NCI-H82 treated with DMSO at 0.1 percent for 48 hours (cell line): ENCODE data around the gene DLG2.
"Not testable (repeated sequence)": the region's sequence is repeated elsewhere in the genome, so short reads cannot be mapped to it uniquely, and the experiment has no call there.

Experiments
- DNase-seq: peaks from one replicate; lab custom pipeline; 2025; ENCODE audit not compliant: unreplicated experiment; lab: John Stamatoyannopoulos, UW

DLG2 gene

DNA sequence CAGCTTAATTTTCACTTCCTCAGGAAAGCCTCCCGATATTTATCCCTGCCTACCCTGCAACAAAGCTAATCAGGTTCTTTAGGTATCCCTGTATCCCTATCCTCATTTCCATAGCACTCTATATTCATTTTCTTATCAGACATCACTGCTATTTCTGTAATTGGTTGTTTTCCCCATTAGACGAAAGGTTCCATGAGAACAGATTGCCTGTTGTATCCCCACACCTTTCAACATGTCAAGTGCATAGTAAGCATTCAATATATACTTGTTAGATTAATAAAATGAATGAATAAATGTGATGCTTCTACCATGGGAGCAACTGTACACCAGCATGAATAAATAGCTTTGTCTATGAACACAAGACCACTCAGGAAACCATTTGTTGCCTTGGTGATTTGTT is 499.8 kb downstream of the DLG2 start:
- no peak for DNase-seq

DNA sequence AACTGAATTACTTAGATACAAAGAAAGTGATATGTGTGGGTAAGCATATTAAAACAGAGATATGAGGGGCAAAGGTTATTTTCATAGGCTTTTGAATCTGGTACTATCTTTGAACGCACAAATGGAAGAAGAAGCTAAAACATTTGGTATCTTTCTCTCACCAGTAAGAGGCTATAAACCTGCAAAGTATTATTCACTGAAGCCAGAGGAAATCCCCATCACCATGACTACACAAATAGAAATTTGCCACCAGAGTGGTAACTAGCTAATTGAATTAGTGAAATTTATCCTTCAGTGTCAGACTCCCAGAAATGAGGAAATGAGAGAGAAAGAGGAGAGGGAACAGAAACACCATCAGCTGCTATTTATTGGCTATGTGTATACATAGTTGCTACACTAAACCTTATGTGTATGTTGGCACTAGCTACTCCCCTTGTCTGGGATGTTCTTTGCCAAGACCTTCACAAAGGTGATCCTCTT is 503.4 kb downstream of the DLG2 start:
- DNase-seq, result no peak

DNA sequence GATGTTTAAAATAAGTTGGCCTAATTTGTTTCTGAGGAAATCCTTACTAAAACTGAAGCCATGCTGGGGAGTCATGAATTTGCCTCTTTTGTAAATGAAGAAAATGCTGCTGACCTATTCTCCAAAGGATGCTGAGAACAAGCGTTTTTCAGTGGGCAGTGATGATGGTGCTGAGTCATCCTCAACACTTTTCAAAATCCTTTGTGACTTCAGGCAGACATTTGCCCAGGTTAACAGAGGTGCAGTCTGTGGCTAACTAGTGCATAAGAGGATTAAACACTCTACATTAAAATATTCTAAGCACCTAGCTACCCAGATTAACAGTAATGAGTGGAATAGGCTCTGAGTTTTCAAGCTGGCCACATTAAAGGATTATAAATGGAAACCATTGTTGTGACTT is 509.0 kb downstream of the DLG2 start:
- DNase-seq, result peak; percentile 91

DNA sequence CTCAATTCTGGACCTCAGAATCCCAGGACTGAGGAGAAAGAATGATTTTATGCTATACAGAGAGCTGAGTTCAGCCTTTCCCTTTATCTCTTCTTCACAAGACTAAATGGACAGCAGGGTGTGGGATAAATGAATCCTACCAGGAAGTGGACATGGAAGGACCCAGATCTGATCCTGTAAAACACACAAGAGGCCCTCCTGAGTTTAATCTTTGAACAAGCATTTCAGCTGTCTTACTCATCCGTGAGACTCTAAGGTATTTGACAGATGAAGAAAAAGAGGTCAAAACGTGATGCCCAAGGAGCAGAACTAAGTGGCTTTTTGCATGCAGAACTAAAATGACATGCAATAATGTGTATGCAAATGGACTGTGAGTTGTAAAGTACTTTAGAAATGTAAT is 511.3 kb downstream of the DLG2 start:
- DNase-seq, result no peak

- no peak for DNase-seq
Observed at GRCh38 chr11:85114786-85115185, 512.4 kb downstream of the DLG2 start.

- not testable (repeated sequence) for DNase-seq
Observed at GRCh38 chr11:85110246-85110645, 516.9 kb downstream of the DLG2 start.

DNA sequence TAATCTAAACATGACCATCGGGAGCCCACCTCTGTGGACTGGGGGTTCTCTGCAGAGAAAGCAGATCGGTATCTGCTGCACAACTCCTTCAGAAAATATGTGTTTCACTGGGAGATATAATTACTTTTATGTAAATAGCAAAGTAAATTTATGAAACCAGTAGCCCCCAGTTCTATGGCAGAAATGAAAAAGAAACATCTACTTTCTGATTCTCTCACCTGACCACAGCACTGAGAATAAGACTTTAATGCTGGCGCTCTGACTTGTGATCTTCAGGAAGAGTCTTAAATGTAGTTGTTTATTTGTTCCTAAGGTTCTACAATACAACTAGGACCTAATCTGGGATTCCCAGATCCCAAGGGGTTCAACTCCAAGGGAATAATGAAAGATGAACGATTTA is 518.0 kb downstream of the DLG2 start:
- DNase-seq, result no peak

DNA sequence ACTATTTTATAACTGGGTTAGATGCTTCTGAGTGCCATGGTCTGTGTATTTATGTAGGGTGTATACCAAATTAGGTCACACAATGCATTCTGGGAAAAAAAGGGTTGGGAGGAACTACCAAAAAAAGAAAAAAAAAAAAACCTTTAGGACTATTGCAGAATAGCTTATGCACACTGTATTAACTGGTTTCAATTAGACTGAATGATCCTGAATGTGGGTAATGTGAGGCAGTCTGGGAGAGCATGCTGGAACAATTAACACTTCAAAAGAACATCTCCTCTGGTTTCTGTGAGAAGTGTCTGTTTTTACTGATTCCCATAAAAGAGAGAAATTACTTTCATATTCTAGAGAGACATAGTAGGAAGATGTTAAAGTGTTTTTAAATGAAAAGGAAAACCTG is 521.3 kb downstream of the DLG2 start:
- no peak for DNase-seq

GRCh38 chr11:85099522-85099921 is 527.6 kb downstream of the DLG2 start:
- DNase-seq, result no peak

DNA sequence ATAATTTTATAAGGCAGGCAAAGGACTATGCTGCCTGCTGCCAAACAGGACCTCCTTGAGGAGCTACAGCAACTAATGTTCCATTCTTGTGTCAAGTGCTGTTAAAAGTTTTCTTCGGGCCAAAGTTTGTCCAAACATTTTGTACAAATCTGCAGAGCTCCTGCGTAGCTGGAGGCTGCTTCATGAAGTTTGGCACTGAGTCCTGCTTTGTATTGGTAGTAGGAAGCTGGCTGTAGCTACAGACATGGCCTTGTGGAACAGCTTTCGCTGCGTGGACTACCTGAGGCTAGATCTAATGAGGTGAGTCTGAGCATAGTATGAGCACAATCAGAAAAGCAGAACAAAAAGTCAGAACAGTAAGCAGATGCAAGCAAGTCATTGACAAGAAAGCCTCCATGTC is 528.1 kb downstream of the DLG2 start:
- no peak for DNase-seq

GRCh38 chr11:85096939-85097338 is 530.2 kb downstream of the DLG2 start:
- DNase-seq, result no peak

GRCh38 chr11:85095239-85095638 is 531.9 kb downstream of the DLG2 start:
- no peak for DNase-seq

DNA sequence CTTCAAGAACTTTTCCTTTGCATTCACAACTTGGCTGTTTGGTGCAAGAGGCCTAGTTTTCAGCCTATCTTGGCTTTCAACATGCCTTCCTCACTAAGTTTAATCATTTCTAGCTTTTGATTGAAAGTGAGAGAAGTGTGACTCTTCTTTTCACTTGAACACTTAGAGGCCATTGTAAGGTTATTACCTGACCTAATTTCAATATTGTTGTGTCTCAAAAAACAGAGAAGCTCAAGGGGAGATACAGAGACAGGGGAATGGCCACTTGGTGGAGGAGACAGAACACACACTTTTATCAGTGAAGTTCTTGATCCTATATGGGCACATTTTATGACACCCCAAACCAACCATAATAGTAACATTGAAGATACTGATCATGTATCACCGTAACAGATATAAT is 532.3 kb downstream of the DLG2 start:
- no peak for DNase-seq

DNA sequence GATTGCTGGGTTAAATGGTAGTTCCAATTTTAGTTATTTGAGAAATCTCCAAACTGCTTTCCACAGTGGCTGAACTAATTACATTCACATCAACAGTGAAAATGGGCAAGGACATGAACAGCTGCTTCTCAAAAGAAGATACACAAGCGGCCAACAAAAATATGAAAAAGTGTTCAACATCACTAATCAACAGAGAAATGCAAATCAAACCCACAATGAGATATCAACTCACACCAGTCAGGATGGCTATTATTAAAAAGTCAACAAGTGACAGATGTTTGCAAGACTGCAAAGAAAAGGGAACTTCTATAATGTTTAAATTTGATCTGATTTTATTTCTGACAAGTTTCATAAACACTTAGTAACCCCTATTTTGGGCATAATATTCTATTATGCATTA is 537.5 kb downstream of the DLG2 start:
- no peak for DNase-seq

DNA sequence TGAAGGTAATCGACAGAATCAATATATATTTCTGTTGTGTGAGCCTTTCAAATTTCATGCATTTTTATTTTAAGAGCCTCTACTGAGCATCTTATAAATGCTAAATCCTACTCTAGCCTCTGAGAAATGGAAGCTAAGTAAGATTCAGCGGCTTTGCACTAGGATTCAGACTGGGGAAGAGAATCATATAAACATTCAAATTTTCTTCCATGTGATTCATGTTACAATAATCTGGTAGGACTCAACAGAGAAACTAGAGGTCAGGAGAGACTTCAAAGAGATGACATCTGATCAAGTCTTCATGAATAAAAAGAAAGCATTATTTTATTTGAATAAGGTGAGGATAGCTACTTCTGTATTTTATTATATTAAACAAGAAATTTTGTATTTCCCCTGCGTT is 538.9 kb downstream of the DLG2 start:
- no peak for DNase-seq

DNA sequence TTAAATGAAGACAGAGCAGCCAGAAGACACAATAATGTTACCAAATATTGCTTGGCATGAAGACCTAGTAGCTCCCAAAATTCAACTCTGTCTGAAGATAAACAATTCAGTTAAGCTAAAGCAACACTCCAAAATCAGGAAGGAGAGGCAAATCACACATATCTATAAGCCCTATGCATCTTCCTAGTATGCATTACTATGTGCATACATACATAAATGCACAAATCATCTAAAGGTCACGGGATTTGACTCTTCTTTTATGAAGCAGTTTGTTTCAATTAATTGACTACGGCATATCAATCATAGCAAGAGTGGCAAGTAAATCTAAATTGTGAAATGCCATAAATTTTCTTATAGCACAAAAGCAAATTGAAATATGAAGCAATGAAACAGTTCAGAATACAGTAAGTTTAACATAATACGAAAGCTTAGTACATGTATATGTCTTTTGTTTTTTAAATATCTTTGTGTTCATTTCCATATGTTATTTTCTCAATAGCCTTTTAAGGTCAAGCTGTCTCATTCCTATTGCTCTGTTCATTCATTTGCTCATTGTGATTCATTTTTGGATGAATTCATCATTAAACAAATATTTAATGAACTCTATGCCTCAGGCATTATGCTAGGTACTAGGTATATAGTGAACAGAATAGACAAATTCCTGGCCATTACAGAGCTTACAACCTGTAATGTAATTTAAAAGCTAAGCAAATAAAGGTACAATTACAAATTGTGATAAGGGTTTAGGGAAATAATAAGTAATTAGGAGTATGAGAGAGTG is 540.5 kb downstream of the DLG2 start:
- no peak for DNase-seq

DNA sequence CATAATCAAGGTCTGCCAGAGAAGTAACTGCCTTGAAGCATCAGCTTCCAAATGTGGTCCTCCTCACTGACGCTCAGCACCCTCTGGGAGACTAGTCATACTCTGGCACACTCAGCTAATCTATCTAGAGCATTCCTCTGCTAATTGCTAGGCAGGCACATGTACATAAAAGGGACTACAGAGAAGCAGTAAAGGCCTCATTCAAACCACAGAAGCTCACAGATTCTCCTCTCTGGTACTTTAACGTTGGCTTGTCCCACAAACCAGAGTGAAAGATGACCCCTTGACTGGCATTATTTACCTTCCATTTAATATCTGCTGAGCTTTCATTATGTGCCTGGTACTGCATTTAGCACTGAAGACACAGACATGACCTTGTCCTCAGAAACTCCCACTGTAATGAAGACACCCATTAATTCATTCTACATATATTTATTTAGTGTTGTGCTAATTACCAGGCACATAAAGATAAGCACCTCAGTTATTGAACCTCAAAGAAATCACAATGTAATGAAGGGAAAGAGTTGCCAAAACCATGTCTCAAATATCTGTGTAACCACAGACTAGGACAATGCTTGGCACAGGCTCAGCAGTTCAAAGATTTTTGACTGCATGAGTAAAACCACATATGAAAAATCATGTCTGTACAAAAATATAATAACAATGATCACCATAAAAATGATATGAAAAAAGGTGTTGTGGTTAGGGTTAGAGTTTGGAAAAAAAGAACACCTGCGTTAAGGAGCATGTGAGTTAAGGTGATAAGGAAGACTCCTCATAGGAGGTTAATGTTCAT is 550.4 kb downstream of the DLG2 start:
- DNase-seq, result no peak

DNA sequence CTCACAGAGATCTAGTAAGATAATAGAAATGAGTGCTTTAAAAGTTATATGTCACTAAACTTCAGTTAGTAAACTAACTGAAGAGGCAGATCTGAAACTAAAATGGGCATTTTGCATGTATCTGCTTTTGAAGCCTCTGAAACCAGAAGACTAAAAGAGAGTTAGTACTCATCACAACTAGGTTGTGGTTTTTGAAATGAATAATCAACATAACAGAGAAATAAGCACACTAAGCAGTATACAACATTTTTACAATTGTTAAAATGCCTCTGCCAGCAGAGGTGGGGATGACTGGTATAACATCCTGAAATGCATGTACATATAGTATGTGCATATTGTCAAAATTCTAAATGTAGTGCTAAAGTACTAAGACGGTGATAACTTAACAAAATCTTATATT is 564.5 kb downstream of the DLG2 start:
- no peak for DNase-seq

DNA sequence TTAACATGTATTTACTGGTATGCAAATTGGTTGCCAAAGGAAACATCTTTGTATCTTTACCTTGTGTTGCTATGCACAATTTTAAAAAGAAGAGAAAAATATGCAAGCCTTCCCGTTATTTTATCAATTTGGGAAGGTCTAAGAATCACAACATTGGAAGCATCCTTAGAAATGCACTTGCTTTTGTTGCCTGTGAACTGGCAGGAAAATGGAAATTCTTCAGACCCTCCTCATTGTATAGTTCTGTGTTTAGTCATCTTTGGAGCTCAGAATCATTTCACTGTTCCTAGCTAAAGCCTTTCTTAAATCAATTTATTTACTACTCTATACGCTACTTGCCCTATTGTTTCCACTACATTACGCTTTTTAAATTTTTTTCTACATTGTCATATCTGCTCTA is 574.5 kb downstream of the DLG2 start:
- DNase-seq, result no peak

- DNase-seq, result no peak
Observed at GRCh38 chr11:85048801-85049200, 578.3 kb downstream of the DLG2 start.

DNA sequence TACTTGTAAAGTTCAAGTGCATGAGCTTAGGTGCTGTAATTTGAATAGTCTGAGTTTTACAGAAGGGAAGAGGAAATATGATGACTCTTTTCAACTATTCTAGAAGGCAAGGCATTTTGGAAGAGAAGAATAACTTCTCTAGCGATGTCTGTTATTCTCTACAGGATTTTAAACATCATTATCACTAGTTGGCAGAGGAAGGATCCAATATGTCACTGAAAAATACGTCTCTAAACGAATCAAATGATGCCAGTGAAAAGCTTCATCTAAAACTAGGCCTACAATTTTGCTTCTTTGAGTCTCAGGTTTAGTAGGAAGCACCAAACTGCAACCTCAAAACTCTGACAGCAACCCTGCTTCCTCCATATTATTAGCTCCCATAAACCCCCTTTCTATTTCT is 581.4 kb downstream of the DLG2 start:
- DNase-seq, result no peak

DNA sequence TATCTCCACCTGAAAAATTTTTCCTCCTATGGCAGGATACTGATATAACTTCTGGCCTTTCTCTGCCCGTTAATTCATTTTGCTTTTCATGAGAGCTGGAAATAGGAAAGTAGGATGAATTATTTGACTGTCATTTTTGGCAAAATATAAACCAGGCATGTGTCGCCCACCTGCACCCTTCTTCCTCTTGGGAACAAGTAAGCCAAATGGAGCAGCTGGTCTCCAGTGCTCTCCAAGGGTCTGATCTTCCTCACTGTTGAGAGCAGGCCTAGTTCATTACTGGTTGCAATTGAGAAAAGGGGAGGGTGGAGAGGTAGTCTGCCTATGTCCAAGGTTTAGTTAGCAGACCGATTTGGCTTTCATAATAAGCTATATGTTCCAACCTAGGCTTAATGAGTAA is 582.2 kb downstream of the DLG2 start:
- DNase-seq, result no peak
